ENCODE data around the gene EXOC8.

The EXOC8 gene

GRCh38 chr1:231286603-231287002 lies 51.0 kb downstream of the EXOC8 start:
- Histone ChIP-seq H3K9me3 (ENCODE audit: control insufficient read depth in 2 of 2, low read length in 2 of 2) (no peaks in the 10 kb centered on the region), H3K36me3 (ENCODE audit: control insufficient read depth in 2 of 2, insufficient read depth in 2 of 2, low read length in 2 of 2) (no peaks in the 10 kb centered on the region), H3K27ac (ENCODE audit: low read depth in 2 of 2, low read length in 2 of 2) (no peak overlapping the region), H3K4me3 (ENCODE audit: low read length in 2 of 2) (no peak overlapping the region), H3K4me1 (ENCODE audit: control insufficient read depth in 2 of 2, insufficient read depth in 2 of 2, low read length in 2 of 2) (no peaks in the 10 kb centered on the region), H3K27me3 (ENCODE audit: control insufficient read depth in 2 of 2, insufficient read depth in 2 of 2, low read length in 2 of 2) (no peaks in the 10 kb centered on the region), H3K9ac (ENCODE audit: low read depth in 1 of 2, low read length in 2 of 2) (no peak overlapping the region)

GRCh38 chr1:231284441-231284840 lies 53.2 kb downstream of the EXOC8 start:
- no peaks in the 10 kb centered on the region for H3K4me1 ChIP-seq (ENCODE audit: control insufficient read depth in 2 of 2, insufficient read depth in 2 of 2, low read length in 2 of 2)
- no peaks in the 10 kb centered on the region for H3K27me3 ChIP-seq (ENCODE audit: control insufficient read depth in 2 of 2, insufficient read depth in 2 of 2, low read length in 2 of 2)
- no peak overlapping the region for H3K4me3 ChIP-seq (ENCODE audit: low read length in 2 of 2)
- no peaks in the 10 kb centered on the region for H3K9me3 ChIP-seq (ENCODE audit: control insufficient read depth in 2 of 2, low read length in 2 of 2)
- no peaks in the 10 kb centered on the region for H3K36me3 ChIP-seq (ENCODE audit: control insufficient read depth in 2 of 2, insufficient read depth in 2 of 2, low read length in 2 of 2)
- H3K9ac ChIP-seq (ENCODE audit: low read depth in 1 of 2, low read length in 2 of 2), result no peak overlapping the region
- H3K27ac ChIP-seq (ENCODE audit: low read depth in 2 of 2, low read length in 2 of 2), result no peak overlapping the region

All from mucosa of rectum (tissue), 2 donors.